Hippocampal formation (tissue), 2 donors: Measurements from ENCODE around the gene ARHGEF28.

ENCODE experiments used
- DNase-seq, 2 donors: peaks; one replicate each; lab custom pipeline; 2025; lab: John Stamatoyannopoulos, UW

The ARHGEF28 gene

GRCh38 chr5:73853091-73853490 lies 227.1 kb downstream of the ARHGEF28 start:
- DNase-seq, result no peak

GRCh38 chr5:73856997-73857396 lies 231.0 kb downstream of the ARHGEF28 start:
- DNase-seq, result no peak

- DNase-seq, result no peak
These were observed 231.4 kb downstream of the ARHGEF28 start for GRCh38 chr5:73857446-73857845.

GRCh38 chr5:73858054-73858453 lies 232.1 kb downstream of the ARHGEF28 start:
- DNase-seq, result no peak

GRCh38 chr5:73858776-73859175 lies 232.8 kb downstream of the ARHGEF28 start:
- DNase-seq, result no peak

GRCh38 chr5:73859696-73860095 lies 233.7 kb downstream of the ARHGEF28 start:
- DNase-seq, result no peak

- no peak for DNase-seq
These were observed 235.5 kb downstream of the ARHGEF28 start for GRCh38 chr5:73861313-73861988.

GRCh38 chr5:73862796-73863195 lies 236.8 kb downstream of the ARHGEF28 start:
- no peak for DNase-seq

GRCh38 chr5:73863876-73864275 lies 237.9 kb downstream of the ARHGEF28 start:
- DNase-seq, result no peak

GRCh38 chr5:73865315-73865714 lies 239.3 kb downstream of the ARHGEF28 start:
- no peak for DNase-seq

- no peak for DNase-seq
These were observed 241.6 kb downstream of the ARHGEF28 start for GRCh38 chr5:73867345-73868335.

GRCh38 chr5:73883646-73884045 lies 257.6 kb downstream of the ARHGEF28 start:
- no peak for DNase-seq

GRCh38 chr5:73887688-73888087 lies 261.7 kb downstream of the ARHGEF28 start:
- DNase-seq, result no peak

- no peak for DNase-seq
These were observed 264.6 kb downstream of the ARHGEF28 start for GRCh38 chr5:73890569-73890968.

GRCh38 chr5:73892218-73892617 lies 266.2 kb downstream of the ARHGEF28 start:
- DNase-seq, result no peak

- no peak for DNase-seq
These were observed 266.8 kb downstream of the ARHGEF28 start for GRCh38 chr5:73892806-73893205.

- DNase-seq, result no peak
These were observed 267.8 kb downstream of the ARHGEF28 start for GRCh38 chr5:73893813-73894212.

GRCh38 chr5:73894860-73895259 lies 268.9 kb downstream of the ARHGEF28 start:
- DNase-seq, result no peak

GRCh38 chr5:73895471-73895870 lies 269.5 kb downstream of the ARHGEF28 start:
- DNase-seq, result no peak

- no peak for DNase-seq
These were observed 270.1 kb downstream of the ARHGEF28 start for GRCh38 chr5:73896097-73896496.

GRCh38 chr5:73896668-73897067 lies 270.7 kb downstream of the ARHGEF28 start:
- no peak for DNase-seq

- no peak for DNase-seq
These were observed 271.9 kb downstream of the ARHGEF28 start for GRCh38 chr5:73897893-73898292.

GRCh38 chr5:73899055-73899454 lies 273.1 kb downstream of the ARHGEF28 start:
- DNase-seq, result no peak
